ENCODE measurements around the gene MT1X.
"Not testable (repeated sequence)": the region's sequence is repeated elsewhere in the genome, so short reads cannot be mapped to it uniquely, and the experiment has no call there.

MT1X gene

GRCh38 chr16:56672171-56672570, 10.1 kb upstream of the MT1X start:
- H3K4me3 ChIP-seq (ENCODE audit: low read length); H3K9me3 ChIP-seq (replicated peaks; ENCODE audit: low read length); H3K9ac ChIP-seq (ENCODE audit: low read depth, low read length); H3K36me3 ChIP-seq (ENCODE audit: insufficient read depth, low read length); H3K4me2 ChIP-seq (ENCODE audit: low read length); H3K4me1 ChIP-seq (ENCODE audit: control insufficient read depth, insufficient read depth, low read length): not testable (repeated sequence)
- H3K27me3 ChIP-seq (ENCODE audit: control insufficient read depth, insufficient read depth, low read length) = peaks cover 42% of the 10 kb centered on the region

- Histone ChIP-seq H3K9ac (ENCODE audit: low read depth, low read length) (no peak overlapping the region), H3K36me3 (ENCODE audit: insufficient read depth, low read length) (no peaks in the 10 kb centered on the region), H3K9me3 (replicated peaks; ENCODE audit: low read length) (no peaks in the 10 kb centered on the region), H3K4me3 (ENCODE audit: low read length) (no peak overlapping the region), H3K4me2 (ENCODE audit: low read length) (no peak overlapping the region), H3K4me1 (ENCODE audit: control insufficient read depth, insufficient read depth, low read length) (peaks cover 1% of the 10 kb centered on the region), H3K27me3 (ENCODE audit: control insufficient read depth, insufficient read depth, low read length) (peaks cover 35% of the 10 kb centered on the region)
These were observed 9.3 kb upstream of the MT1X start for GRCh38 chr16:56672761-56673536.

- H3K4me2 ChIP-seq (ENCODE audit: low read length) = no peak overlapping the region
- peaks cover 25% of the 10 kb centered on the region for H3K27me3 ChIP-seq (ENCODE audit: control insufficient read depth, insufficient read depth, low read length)
- no peaks in the 10 kb centered on the region for H3K36me3 ChIP-seq (ENCODE audit: insufficient read depth, low read length)
- no peaks in the 10 kb centered on the region for H3K4me1 ChIP-seq (ENCODE audit: control insufficient read depth, insufficient read depth, low read length)
- no peaks in the 10 kb centered on the region for H3K9me3 ChIP-seq (replicated peaks; ENCODE audit: low read length)
- H3K4me3 ChIP-seq (ENCODE audit: low read length) = no peak overlapping the region
- no peak overlapping the region for H3K9ac ChIP-seq (ENCODE audit: low read depth, low read length)
These were observed 8.3 kb upstream of the MT1X start for GRCh38 chr16:56673921-56674320.

DNA sequence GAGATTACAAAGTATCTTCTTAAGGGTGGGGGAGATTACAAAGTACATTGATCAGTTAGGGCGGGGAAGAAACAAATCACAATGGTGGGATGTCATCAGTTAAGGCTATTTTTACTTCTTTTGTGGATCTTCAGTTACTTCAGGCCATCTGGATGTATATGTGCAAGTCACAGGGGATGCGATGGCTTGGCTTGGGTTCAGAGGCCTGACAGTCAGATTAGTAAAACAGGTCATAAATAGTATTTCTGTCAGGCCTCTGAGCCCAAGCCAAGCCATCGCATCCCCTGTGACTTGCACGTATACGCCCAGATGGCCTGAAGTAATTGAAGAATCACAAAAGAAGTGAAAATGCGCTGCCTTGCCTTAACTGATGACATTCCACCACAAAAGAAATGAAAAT, 7.7 kb upstream of the MT1X start:
- H3K9me3 ChIP-seq (replicated peaks; ENCODE audit: low read length); H3K4me2 ChIP-seq (ENCODE audit: low read length); H3K4me1 ChIP-seq (ENCODE audit: control insufficient read depth, insufficient read depth, low read length); H3K36me3 ChIP-seq (ENCODE audit: insufficient read depth, low read length); H3K9ac ChIP-seq (ENCODE audit: low read depth, low read length); H3K4me3 ChIP-seq (ENCODE audit: low read length): not testable (repeated sequence)
- H3K27me3 ChIP-seq (ENCODE audit: control insufficient read depth, insufficient read depth, low read length) = peaks cover 18% of the 10 kb centered on the region

DNA sequence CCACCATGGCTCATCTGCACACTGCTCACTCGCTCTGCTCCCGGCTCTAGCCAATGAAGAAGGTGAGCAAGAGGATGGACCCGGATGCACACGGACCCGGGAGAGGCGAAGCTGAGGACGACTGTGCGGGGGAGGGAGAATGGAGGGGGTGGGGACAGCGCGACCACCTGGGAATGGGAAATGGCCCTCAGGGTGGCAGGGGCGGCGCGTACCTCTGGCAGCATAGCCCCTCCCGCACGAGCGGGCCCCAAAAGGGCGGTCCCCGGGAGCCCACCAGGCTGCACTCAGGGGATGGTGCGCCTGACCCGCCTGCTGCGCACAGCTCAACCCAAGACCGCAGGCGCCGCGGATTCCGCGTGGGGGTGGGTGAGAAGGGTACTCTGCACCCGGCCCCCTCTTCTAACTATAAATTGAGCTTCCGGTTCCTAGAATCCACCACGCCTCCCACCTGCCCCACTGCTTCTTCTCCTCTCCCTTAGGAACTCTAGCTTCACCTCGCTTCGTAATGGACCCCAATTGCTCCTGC, 6.5 kb upstream of the MT1X start:
- Histone ChIP-seq H3K9ac (ENCODE audit: low read depth, low read length) (no peak overlapping the region), H3K4me1 (ENCODE audit: control insufficient read depth, insufficient read depth, low read length) (no peaks in the 10 kb centered on the region), H3K27me3 (ENCODE audit: control insufficient read depth, insufficient read depth, low read length) (peaks cover 7% of the 10 kb centered on the region), H3K4me2 (ENCODE audit: low read length) (no peak overlapping the region), H3K36me3 (ENCODE audit: insufficient read depth, low read length) (no peaks in the 10 kb centered on the region), H3K4me3 (ENCODE audit: low read length) (no peak overlapping the region), H3K9me3 (replicated peaks; ENCODE audit: low read length) (no peaks in the 10 kb centered on the region)

DNA sequence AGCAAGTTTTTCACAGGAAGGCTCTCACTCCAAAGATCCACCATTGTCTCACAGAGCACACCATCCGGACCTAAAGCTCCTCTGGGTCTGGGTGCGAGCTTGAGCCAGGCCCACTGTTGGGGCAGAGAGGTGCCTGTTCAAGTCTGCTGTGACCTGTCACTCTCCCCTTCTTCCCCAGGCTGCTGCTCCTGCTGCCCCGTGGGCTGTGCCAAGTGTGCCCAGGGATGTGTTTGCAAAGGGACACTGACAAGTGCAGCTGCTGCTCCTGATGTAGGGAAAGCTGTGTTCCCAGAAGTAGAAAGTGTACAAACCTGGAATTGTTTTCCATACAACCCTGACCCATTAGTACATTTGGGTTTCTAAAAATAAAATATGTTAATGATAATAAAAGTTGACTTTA, 4.8 kb upstream of the MT1X start:
- H3K36me3 ChIP-seq (ENCODE audit: insufficient read depth, low read length) = no peaks in the 10 kb centered on the region
- H3K9ac ChIP-seq (ENCODE audit: low read depth, low read length) = no peak overlapping the region
- H3K4me2 ChIP-seq (ENCODE audit: low read length) = no peak overlapping the region
- peaks cover 5% of the 10 kb centered on the region for H3K4me1 ChIP-seq (ENCODE audit: control insufficient read depth, insufficient read depth, low read length)
- H3K27me3 ChIP-seq (ENCODE audit: control insufficient read depth, insufficient read depth, low read length) = no peaks in the 10 kb centered on the region
- no peak overlapping the region for H3K4me3 ChIP-seq (ENCODE audit: low read length)
- H3K9me3 ChIP-seq (replicated peaks; ENCODE audit: low read length) = no peaks in the 10 kb centered on the region

DNA sequence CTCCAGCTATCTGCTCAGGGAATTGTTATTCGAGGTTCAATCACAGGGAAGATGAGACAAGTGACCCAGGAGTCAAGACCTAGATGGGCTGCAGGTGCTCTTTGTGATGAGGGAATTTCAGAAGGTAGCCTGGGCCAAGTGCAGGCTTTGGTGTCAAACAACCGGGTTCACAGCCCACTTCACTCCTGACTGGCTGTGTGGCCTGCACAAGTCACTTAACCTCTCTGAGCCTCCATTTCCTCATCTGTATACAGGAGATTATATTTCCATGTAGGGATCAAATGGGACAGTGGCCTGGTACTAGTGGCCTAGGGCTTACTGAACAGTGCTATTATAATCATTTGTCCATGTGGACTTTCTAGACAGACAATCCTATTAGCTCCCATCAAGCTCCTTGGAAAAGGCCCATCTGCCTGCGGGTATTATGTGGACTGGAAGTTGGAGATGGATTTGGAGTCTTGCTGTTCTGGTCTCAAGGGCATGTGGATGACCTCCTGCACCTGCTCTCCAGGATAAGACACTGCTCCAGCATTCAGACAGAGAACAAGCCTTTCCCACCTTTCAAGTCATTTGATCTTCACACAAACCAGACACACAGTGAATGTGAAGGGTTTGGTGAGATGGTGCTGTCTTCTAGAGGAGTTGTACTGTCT, 3.1 kb upstream of the MT1X start:
- no peak overlapping the region for H3K4me2 ChIP-seq (ENCODE audit: low read length)

GRCh38 chr16:56679818-56680217, 2.5 kb upstream of the MT1X start:
- no peak overlapping the region for H3K4me3 ChIP-seq (ENCODE audit: low read length)
- H3K4me1 ChIP-seq (ENCODE audit: control insufficient read depth, insufficient read depth, low read length) = peaks cover 25% of the 10 kb centered on the region
- H3K9me3 ChIP-seq (replicated peaks; ENCODE audit: low read length) = no peaks in the 10 kb centered on the region
- H3K36me3 ChIP-seq (ENCODE audit: insufficient read depth, low read length) = no peaks in the 10 kb centered on the region
- no peak overlapping the region for H3K9ac ChIP-seq (ENCODE audit: low read depth, low read length)
- no peak overlapping the region for H3K4me2 ChIP-seq (ENCODE audit: low read length)
- no peaks in the 10 kb centered on the region for H3K27me3 ChIP-seq (ENCODE audit: control insufficient read depth, insufficient read depth, low read length)

More for the DNA sequence above, 3.1 kb upstream of the MT1X start:
- Histone ChIP-seq H3K9ac (ENCODE audit: low read depth, low read length) (no peak overlapping the region), H3K9me3 (replicated peaks; ENCODE audit: low read length) (no peaks in the 10 kb centered on the region), H3K27me3 (ENCODE audit: control insufficient read depth, insufficient read depth, low read length) (no peaks in the 10 kb centered on the region), H3K36me3 (ENCODE audit: insufficient read depth, low read length) (no peaks in the 10 kb centered on the region), H3K4me1 (ENCODE audit: control insufficient read depth, insufficient read depth, low read length) (peaks cover 20% of the 10 kb centered on the region), H3K4me3 (ENCODE audit: low read length) (no peak overlapping the region)

DNA sequence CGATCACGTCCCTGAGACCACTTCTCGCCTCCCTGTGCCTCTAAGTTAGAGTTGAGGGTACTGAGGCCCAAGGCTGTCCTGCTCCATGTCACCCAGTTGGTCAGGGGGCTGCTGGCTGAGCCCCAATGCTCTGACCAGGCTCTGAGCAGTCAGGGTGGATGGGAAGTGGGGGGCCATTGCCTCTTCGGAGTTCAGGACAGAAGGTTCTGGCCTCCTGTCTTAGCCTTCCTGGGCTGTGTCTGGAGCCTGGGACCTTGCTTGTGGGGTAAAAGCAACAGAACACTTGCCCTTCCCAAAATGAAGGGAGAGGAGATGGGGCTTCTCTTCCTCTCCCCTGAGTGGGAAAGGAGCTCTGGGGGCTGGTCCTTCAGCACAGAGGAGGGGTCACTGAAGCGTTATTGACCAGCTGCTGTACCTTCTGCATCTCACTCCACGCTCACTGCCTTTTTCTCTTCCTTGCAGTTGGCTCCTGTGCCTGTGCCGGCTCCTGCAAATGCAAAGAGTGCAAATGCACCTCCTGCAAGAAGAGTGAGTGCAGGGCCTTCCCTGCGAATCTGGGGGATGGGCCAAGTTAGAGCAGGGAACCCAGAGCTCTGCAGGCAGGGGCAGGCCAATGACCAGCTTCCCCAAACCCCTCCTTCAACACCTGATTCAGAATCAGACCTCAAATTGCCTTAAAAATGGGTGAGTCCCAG, 580 bp downstream of the MT1X start:
- Histone ChIP-seq H3K9me3 (replicated peaks; ENCODE audit: low read length) (no peaks in the 10 kb centered on the region), H3K27me3 (ENCODE audit: control insufficient read depth, insufficient read depth, low read length) (no peaks in the 10 kb centered on the region), H3K4me3 (ENCODE audit: low read length) (peak overlapping the region; percentile 72), H3K36me3 (ENCODE audit: insufficient read depth, low read length) (no peaks in the 10 kb centered on the region), H3K4me2 (ENCODE audit: low read length) (peak overlapping the region; percentile 87), H3K9ac (ENCODE audit: low read depth, low read length) (peak overlapping the region; percentile 81), H3K4me1 (ENCODE audit: control insufficient read depth, insufficient read depth, low read length) (peaks cover 25% of the 10 kb centered on the region)

DNA sequence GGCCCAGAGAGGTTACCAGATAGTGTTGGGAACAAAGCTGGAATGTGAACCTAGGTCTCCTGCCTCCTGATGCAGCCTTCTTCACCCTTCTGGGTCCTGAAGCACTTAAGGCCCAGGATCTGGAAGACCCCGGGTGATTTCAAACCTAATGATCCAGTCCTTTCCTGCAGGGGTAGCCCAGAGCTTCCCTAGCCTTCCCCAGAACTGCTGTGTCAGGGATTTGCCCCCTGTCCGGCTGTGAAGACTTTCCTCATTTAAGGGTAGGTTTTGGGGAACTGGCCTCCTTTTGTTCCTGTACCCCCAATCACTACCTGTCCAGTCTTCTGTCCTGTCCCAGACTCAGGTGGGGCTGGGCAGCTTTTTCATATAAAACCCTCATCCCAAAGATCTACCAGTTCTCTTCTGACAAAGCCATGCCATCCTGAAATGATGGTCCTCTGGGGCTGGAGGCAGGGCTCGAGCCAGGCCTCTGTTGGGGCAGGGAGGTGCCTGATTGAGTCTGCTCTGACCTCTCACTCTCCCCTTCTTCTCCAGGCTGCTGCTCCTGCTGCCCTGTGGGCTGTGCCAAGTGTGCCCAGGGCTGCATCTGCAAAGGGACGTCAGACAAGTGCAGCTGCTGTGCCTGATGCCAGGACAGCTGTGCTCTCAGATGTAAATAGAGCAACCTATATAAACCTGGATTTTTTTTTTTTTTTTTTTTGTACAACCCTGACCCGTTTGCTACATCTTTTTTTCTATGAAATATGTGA, 1.3 kb downstream of the MT1X start:
- Histone ChIP-seq H3K9ac (ENCODE audit: low read depth, low read length) (peak overlapping the region; percentile 81), H3K4me1 (ENCODE audit: control insufficient read depth, insufficient read depth, low read length) (peaks cover 25% of the 10 kb centered on the region), H3K4me2 (ENCODE audit: low read length) (peak overlapping the region; percentile 87), H3K9me3 (replicated peaks; ENCODE audit: low read length) (no peaks in the 10 kb centered on the region), H3K4me3 (ENCODE audit: low read length) (peak overlapping the region; percentile 72), H3K36me3 (ENCODE audit: insufficient read depth, low read length) (no peaks in the 10 kb centered on the region), H3K27me3 (ENCODE audit: control insufficient read depth, insufficient read depth, low read length) (no peaks in the 10 kb centered on the region)

Data from skeletal muscle satellite cell (primary cell).